IMR-90 (cell line): ENCODE data around the gene PFKFB1. TPM values are rescaled to one million over a fixed set of nuclear protein-coding genes. Genes with fewer than 3 reads are reported as not detected.

ENCODE experiments used
- ATAC-seq: fragments of 200-7000 bp; cut with Tn5 transposase; 2 replicates; pipeline ENCODE4 v1.9.1; 2020; ENCODE audit warnings: low read depth, mild to moderate bottlenecking, moderate library complexity
- BruUV-seq: library from RNA; stranded (reverse); fragments of 400-500 nt; replicated peaks from 2 replicates; lab custom pipeline; 2021; lab: Mats Ljungman, UMichigan
- CTCF ChIA-PET: fragments of 300-600 bp; formaldehyde crosslinking; extraction: SDS; loops from one replicate; lab custom pipeline; 2021; ENCODE audit warnings: antibody characterized with exemption; lab: Yijun Ruan, JAX
- POLR2A ChIA-PET: fragments of 300-600 bp; sonication (Branson Sonifier 250); formaldehyde crosslinking; loops from one replicate; lab custom pipeline; 2022; ENCODE audit warnings: antibody characterized with exemption; ENCODE audit not compliant: unreplicated experiment; lab: Charles Lee
- DNase-seq: peaks from one replicate; pipeline ENCODE4 v3.0.0; 2013
- H2AFZ ChIP-seq: replicated peaks from 2 replicates; pipeline ENCODE3; 2013; ENCODE audit warnings: low read length, mild to moderate bottlenecking; ENCODE audit not compliant: poor library complexity
- H2AK5ac ChIP-seq: 2 replicates; pipeline ENCODE4 v1.6.1; 2013; ENCODE audit warnings: low read depth, low read length, inconsistent platforms
- H2AK9ac ChIP-seq: replicated peaks from 2 replicates; pipeline ENCODE3; 2013; ENCODE audit warnings: mild to moderate bottlenecking, low read depth, low read length, moderate library complexity; ENCODE audit not compliant: poor library complexity
- H2BK120ac ChIP-seq: 2 replicates; pipeline ENCODE4 v1.6.1; 2013; ENCODE audit warnings: low read depth, low read length, inconsistent platforms
- H2BK15ac ChIP-seq: 3 replicates; pipeline ENCODE4 v1.6.1; 2013; ENCODE audit warnings: low read depth, low read length, inconsistent platforms
- H2BK20ac ChIP-seq: 2 replicates; pipeline ENCODE4 v1.6.1; 2013; ENCODE audit warnings: low read depth, mild to moderate bottlenecking, inconsistent platforms, low read length, moderate library complexity
- H2BK5ac ChIP-seq: 2 replicates; pipeline ENCODE4 v1.6.1; 2013; ENCODE audit warnings: mild to moderate bottlenecking, low read depth, low read length, inconsistent platforms; ENCODE audit not compliant: poor library complexity, severe bottlenecking
- H3K14ac ChIP-seq: replicated peaks from 2 replicates; pipeline ENCODE4 v1.6.1; 2013; ENCODE audit warnings: low read depth, low read length, inconsistent platforms
- H3K18ac ChIP-seq: 2 replicates; pipeline ENCODE4 v1.6.1; 2013; ENCODE audit warnings: low read depth, low read length, control low read depth
- H3K23ac ChIP-seq: 2 replicates; pipeline ENCODE4 v1.6.1; 2013; ENCODE audit warnings: low read depth, low read length, inconsistent platforms
- H3K27ac ChIP-seq: 2 replicates; pipeline ENCODE4 v1.5.1; 2013; ENCODE audit warnings: mild to moderate bottlenecking, control low read depth, low read length; ENCODE audit not compliant: insufficient read depth
- H3K27me3 ChIP-seq: 2 replicates; pipeline ENCODE4 v1.6.1; 2013; ENCODE audit warnings: low read length; ENCODE audit not compliant: control insufficient read depth, insufficient read depth
- H3K36me3 ChIP-seq: 2 replicates; pipeline ENCODE4 v1.6.1; 2013; ENCODE audit warnings: low read length, mixed read lengths; ENCODE audit not compliant: control insufficient read depth, insufficient read depth
- H3K4ac ChIP-seq: 2 replicates; pipeline ENCODE4 v1.6.1; 2013; ENCODE audit warnings: low read depth, low read length, inconsistent platforms
- H3K4me1 ChIP-seq: 2 replicates; pipeline ENCODE4 v1.6.1; 2013; ENCODE audit warnings: low read length, mixed read lengths; ENCODE audit not compliant: control insufficient read depth, insufficient read depth
- H3K4me2 ChIP-seq: 2 replicates; pipeline ENCODE4 v1.6.1; 2013; ENCODE audit warnings: low read depth, mild to moderate bottlenecking, control low read depth, low read length, moderate library complexity
- H3K4me3 ChIP-seq: 2 replicates; pipeline ENCODE4 v1.5.1; 2013; ENCODE audit warnings: low read depth, mild to moderate bottlenecking, control low read depth, low read length, moderate library complexity; ENCODE audit not compliant: insufficient read depth
- H3K56ac ChIP-seq: 2 replicates; pipeline ENCODE4 v1.6.1; 2013; ENCODE audit warnings: low read length, inconsistent platforms; ENCODE audit not compliant: insufficient read depth; ENCODE audit errors: extremely low read depth
- H3K79me1 ChIP-seq, 2 experiments: 2 replicates each; pipeline ENCODE4 v1.6.1; 2013; ENCODE audit warnings: low read length in 2 of 2, inconsistent platforms in 1 of 2, low read depth in 1 of 2
- H3K9ac ChIP-seq: 2 replicates; pipeline ENCODE4 v1.6.1; 2013; ENCODE audit warnings: low read depth, low read length, control low read depth
- H3K9me1 ChIP-seq: 2 replicates; pipeline ENCODE4 v1.6.1; 2013; ENCODE audit warnings: low read length, inconsistent platforms; ENCODE audit not compliant: insufficient read depth
- H3K9me3 ChIP-seq: 2 replicates; pipeline ENCODE4 v1.6.1; 2013; ENCODE audit warnings: low read length; ENCODE audit not compliant: control insufficient read depth, insufficient read depth
- H4K20me1 ChIP-seq: 2 replicates; pipeline ENCODE4 v1.6.1; 2013; ENCODE audit warnings: low read length, inconsistent platforms; ENCODE audit not compliant: insufficient read depth
- H4K5ac ChIP-seq: 2 replicates; pipeline ENCODE4 v1.6.1; 2013; ENCODE audit warnings: mild to moderate bottlenecking, low read depth, low read length, control low read depth
- H4K8ac ChIP-seq, 2 experiments: 2 replicates each; pipeline ENCODE4 v1.6.1; 2013; ENCODE audit warnings: low read depth in 2 of 2, low read length in 2 of 2, control low read depth in 1 of 2, inconsistent platforms in 1 of 2
- H4K91ac ChIP-seq: 2 replicates; pipeline ENCODE4 v1.6.1; 2013; ENCODE audit warnings: low read depth, low read length, inconsistent platforms; ENCODE audit not compliant: insufficient read depth
- BHLHE40 ChIP-seq: fragments of 150-350 bp; IDR thresholded peaks from 2 replicates; pipeline ENCODE4 v1.6.1; 2016; ENCODE audit warnings: mild to moderate bottlenecking, low read depth, low read length
- CEBPB ChIP-seq: IDR thresholded peaks from 2 replicates; pipeline ENCODE4 v1.6.1; 2012; ENCODE audit warnings: low read depth, low read length, improper control_type of control experiment
- CHD1 ChIP-seq: IDR thresholded peaks from 2 replicates; pipeline ENCODE4 v1.6.1; 2012; ENCODE audit warnings: low read depth, low read length, improper control_type of control experiment
- ELK1 ChIP-seq: fragments of 150-350 bp; IDR thresholded peaks from 2 replicates; pipeline ENCODE4 v1.6.1; 2016; ENCODE audit warnings: low read depth, mild to moderate bottlenecking, low read length, moderate library complexity, borderline replicate concordance
- FOS ChIP-seq: fragments of 150-350 bp; IDR thresholded peaks from 2 replicates; pipeline ENCODE4 v1.6.1; 2016; ENCODE audit warnings: low read depth, low read length
- MAFK ChIP-seq: IDR thresholded peaks from 2 replicates; pipeline ENCODE4 v1.6.1; 2012; ENCODE audit warnings: low read depth, low read length, improper control_type of control experiment
- MAZ ChIP-seq: IDR thresholded peaks from 2 replicates; pipeline ENCODE4 v1.6.1; 2012; ENCODE audit warnings: low read depth, mild to moderate bottlenecking, low read length, improper control_type of control experiment, moderate library complexity, borderline replicate concordance
- MXI1 ChIP-seq: IDR thresholded peaks from 2 replicates; pipeline ENCODE4 v1.6.1; 2012; ENCODE audit warnings: low read depth, mild to moderate bottlenecking, low read length, moderate library complexity, borderline replicate concordance
- NFE2L2 ChIP-seq: fragments of 150-350 bp; IDR thresholded peaks from 2 replicates; pipeline ENCODE4 v1.6.1; 2016; ENCODE audit warnings: low read depth, mild to moderate bottlenecking, low read length
- POLR2A ChIP-seq: IDR thresholded peaks from 2 replicates; pipeline ENCODE4 v1.6.1; 2012; ENCODE audit warnings: mild to moderate bottlenecking, low read depth, low read length
- RAD21 ChIP-seq: IDR thresholded peaks from 2 replicates; pipeline ENCODE4 v1.6.1; 2012; ENCODE audit warnings: low read length, improper control_type of control experiment
- RCOR1 ChIP-seq: IDR thresholded peaks from 2 replicates; pipeline ENCODE4 v1.6.1; 2012; ENCODE audit warnings: mild to moderate bottlenecking, low read length, improper control_type of control experiment; ENCODE audit not compliant: insufficient replicate concordance
- RFX5 ChIP-seq: IDR thresholded peaks from 2 replicates; pipeline ENCODE4 v1.8.0; 2012; ENCODE audit warnings: low read depth, mild to moderate bottlenecking, low read length, moderate library complexity
- SMC3 ChIP-seq: fragments of 150-350 bp; IDR thresholded peaks from 2 replicates; pipeline ENCODE4 v1.6.1; 2016; ENCODE audit warnings: low read depth, mild to moderate bottlenecking, antibody characterized with exemption, low read length, moderate library complexity
- WGBS, 2 experiments: methylation state at CpG; one replicate each; pipeline versions ENCODE4 v1.1.5 to v1.1.7; 2013; ENCODE audit warnings: missing lambda C conversion rate in 2 of 2; ENCODE audit not compliant: insufficient read length in 1 of 2; ENCODE audit errors: extremely low coverage in 2 of 2; 5-methylcytosine and 5-hydroxymethylcytosine counted together
- dilution Hi-C: fragments of 300-500 bp; cut with HindIII; formaldehyde crosslinking; loops from one replicate; pipeline ENCODE4 v1.14.3; 2018; ENCODE audit warnings: low sequenced_read_pairs; ENCODE audit not compliant: unreplicated experiment
- in situ Hi-C: fragments of 300-500 bp; cut with MboI; formaldehyde crosslinking; loops from 3 replicates; pipeline ENCODE4 v1.14.3; 2019; ENCODE audit warnings: low sequenced_read_pairs, inconsistent platforms, mixed read lengths
- intact Hi-C: fragments of 100-400 bp; cut with micrococcal nuclease; formaldehyde crosslinking; loops from 2 replicates; pipeline ENCODE4 v1.10.0; 2022
- polyA plus RNA-seq, 3 experiments: library from polyadenylated mRNA; depleted of rRNA; stranded (reverse); fragments of >200 nt; gene quantifications; 2 replicates each; pipeline ENCODE4 v1.2.3, GENCODE V29; 2012; ENCODE audit warnings: low replicate concordance in 1 of 3
- total RNA-seq: library from RNA; depleted of rRNA; stranded (reverse); fragments of >200 nt; gene quantifications from 2 replicates; pipeline ENCODE4 v1.2.3, GENCODE V29; 2012
- TF ChIP-seq, protein P1 (sequence below): fragments of 150-350 bp; IDR thresholded peaks from 2 replicates; pipeline ENCODE4 v1.6.1; 2017; ENCODE audit warnings: mild to moderate bottlenecking, antibody characterized with exemption, low read length, low read depth
- TF ChIP-seq, protein P2 (sequence below): conservative IDR thresholded peaks from 2 replicates; pipeline ENCODE4 v1.5.1; 2012; ENCODE audit warnings: mild to moderate bottlenecking, low read depth, low read length, improper control_type of control experiment

The PFKFB1 gene
- total and polyA plus RNA-seq, 2 of the 4 experiments (the other 2 are of a cell fraction), result under 0.01 to 0.15 TPM

DNA sequence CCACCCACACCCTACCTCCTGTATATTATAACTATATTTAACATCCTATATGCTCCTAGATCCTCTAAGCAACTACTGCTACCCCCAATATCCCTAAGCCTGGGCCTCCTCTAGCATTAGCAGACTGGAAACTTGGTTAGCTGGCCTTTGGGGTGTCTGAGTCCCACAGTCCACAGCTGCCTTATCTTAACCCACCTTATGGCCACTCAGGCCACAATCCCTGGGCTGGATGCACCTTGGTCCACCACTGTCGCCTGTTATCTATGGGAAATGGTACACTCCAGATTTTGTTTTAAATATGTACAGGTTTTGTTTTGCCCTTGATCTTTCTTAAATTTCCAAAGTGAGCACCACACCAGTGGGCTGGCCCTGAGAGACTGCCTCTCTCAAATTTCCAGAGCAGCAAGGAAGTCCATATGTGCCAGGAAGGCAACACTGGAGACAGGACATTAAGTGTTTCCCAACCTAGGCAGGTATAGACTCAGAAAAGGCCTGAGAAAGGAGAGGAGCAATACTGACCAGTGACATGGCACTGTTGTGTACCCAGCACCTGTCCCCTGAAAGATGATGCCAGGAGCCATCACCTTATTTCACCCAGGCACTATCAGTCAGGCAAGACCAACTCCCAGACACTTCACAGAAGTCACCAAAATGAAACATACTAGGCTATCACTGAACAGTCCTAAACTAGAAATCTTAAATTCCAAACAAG is 921 bp downstream of the PFKFB1 start:
- Histone ChIP-seq H3K4me3 (no peak overlapping the region), H4K20me1 (no peaks in the 10 kb centered on the region), H3K27ac (no peak overlapping the region), H3K9me1 (no peaks in the 10 kb centered on the region), H3K14ac (no peak overlapping the region), H3K18ac (no peak overlapping the region), H3K4ac (no peak overlapping the region), H4K91ac (no peak overlapping the region), H3K9me3 (no peaks in the 10 kb centered on the region), H3K4me1 (no peaks in the 10 kb centered on the region), H2AFZ (no peak overlapping the region), H2BK120ac (no peak overlapping the region), H2BK5ac (no peak overlapping the region), H2AK5ac (no peak overlapping the region), H2BK15ac (no peak overlapping the region), H2AK9ac (no peak overlapping the region), H3K56ac (no peak overlapping the region), H3K36me3 (no peaks in the 10 kb centered on the region), H3K79me1 (no peaks in the 10 kb centered on the region), H4K8ac (no peak overlapping the region), H3K9ac (no peak overlapping the region), H3K27me3 (peaks cover 14% of the 10 kb centered on the region), H4K5ac (no peak overlapping the region), H3K4me2 (no peak overlapping the region), H3K23ac (no peak overlapping the region), H2BK20ac (no peak overlapping the region)
- ChIA-PET CTCF (no interaction called here), POLR2A (no interaction called here)
- ATAC-seq, result no peak
- DNase-seq, result no peak
- intact Hi-C loops, result no loop called here
- WGBS, 2 experiments, result no CpG with 5 or more reads among the region's 1 CpG
- no peak for TF ChIP-seq BHLHE40
- TF ChIP-seq RFX5, result no peak
- TF ChIP-seq FOS, result no peak
- no peak for TF ChIP-seq ELK1
- TF ChIP-seq MAFK, result no peak
- TF ChIP-seq POLR2A, result no peak
- no peak for TF ChIP-seq RCOR1
- no peak for TF ChIP-seq NFE2L2
- no peak for TF ChIP-seq CHD1
- no peak for TF ChIP-seq MXI1
- TF ChIP-seq RAD21, result no peak
- TF ChIP-seq, protein P1, sequence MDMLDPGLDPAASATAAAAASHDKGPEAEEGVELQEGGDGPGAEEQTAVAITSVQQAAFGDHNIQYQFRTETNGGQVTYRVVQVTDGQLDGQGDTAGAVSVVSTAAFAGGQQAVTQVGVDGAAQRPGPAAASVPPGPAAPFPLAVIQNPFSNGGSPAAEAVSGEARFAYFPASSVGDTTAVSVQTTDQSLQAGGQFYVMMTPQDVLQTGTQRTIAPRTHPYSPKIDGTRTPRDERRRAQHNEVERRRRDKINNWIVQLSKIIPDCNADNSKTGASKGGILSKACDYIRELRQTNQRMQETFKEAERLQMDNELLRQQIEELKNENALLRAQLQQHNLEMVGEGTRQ, result no peak
- no peak for TF ChIP-seq MAZ
- TF ChIP-seq SMC3, result no peak
- TF ChIP-seq, protein P2, sequence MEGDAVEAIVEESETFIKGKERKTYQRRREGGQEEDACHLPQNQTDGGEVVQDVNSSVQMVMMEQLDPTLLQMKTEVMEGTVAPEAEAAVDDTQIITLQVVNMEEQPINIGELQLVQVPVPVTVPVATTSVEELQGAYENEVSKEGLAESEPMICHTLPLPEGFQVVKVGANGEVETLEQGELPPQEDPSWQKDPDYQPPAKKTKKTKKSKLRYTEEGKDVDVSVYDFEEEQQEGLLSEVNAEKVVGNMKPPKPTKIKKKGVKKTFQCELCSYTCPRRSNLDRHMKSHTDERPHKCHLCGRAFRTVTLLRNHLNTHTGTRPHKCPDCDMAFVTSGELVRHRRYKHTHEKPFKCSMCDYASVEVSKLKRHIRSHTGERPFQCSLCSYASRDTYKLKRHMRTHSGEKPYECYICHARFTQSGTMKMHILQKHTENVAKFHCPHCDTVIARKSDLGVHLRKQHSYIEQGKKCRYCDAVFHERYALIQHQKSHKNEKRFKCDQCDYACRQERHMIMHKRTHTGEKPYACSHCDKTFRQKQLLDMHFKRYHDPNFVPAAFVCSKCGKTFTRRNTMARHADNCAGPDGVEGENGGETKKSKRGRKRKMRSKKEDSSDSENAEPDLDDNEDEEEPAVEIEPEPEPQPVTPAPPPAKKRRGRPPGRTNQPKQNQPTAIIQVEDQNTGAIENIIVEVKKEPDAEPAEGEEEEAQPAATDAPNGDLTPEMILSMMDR, result no peak
- TF ChIP-seq CEBPB, result no peak
- dilution Hi-C loops, result no loop called here
- BruUV-seq, result no TSS peak
- in situ Hi-C loops, result no loop called here
